K562 (cell line): ENCODE data around the gene ANKRD23. TPM values are rescaled to one million over a fixed set of nuclear protein-coding genes. Genes with fewer than 3 reads are reported as not detected.

Source experiments
- E2F5 ChIP-seq: sonication (generic); formaldehyde crosslinking; IDR thresholded peaks from 2 replicates; pipeline ENCODE4 v1.8.0; 2022; ENCODE audit warnings: mild to moderate bottlenecking, missing genetic modification reagents
- MGA ChIP-seq: fragments of 450-650 bp; IDR thresholded peaks from 2 replicates; pipeline ENCODE4 v1.6.1; 2016; ENCODE audit warnings: mild to moderate bottlenecking, moderate library complexity
- MITF ChIP-seq: IDR thresholded peaks from 2 replicates; pipeline ENCODE4 v1.6.1; 2014; ENCODE audit warnings: antibody characterized with exemption
- NUFIP1 ChIP-seq: fragments of 450-650 bp; IDR thresholded peaks from 2 replicates; pipeline ENCODE4 v1.6.1; 2018; ENCODE audit not compliant: partially characterized antibody
- USF1 ChIP-seq: sonication (generic); formaldehyde crosslinking; IDR thresholded peaks from 2 replicates; pipeline ENCODE4 v1.9.0; 2022; ENCODE audit warnings: mild to moderate bottlenecking, missing genetic modification reagents
- XRCC3 ChIP-seq: fragments of 450-650 bp; IDR thresholded peaks from 2 replicates; pipeline ENCODE4 v1.6.1; 2017; ENCODE audit warnings: mild to moderate bottlenecking, moderate library complexity
- ZBTB2 ChIP-seq: fragments of 450-650 bp; IDR thresholded peaks from 2 replicates; pipeline ENCODE4 v1.6.1; 2016; ENCODE audit warnings: antibody characterized with exemption
- ZNF354B ChIP-seq: fragments of 250-450 bp; sonication (Bioruptor Pico); IDR thresholded peaks from 2 replicates; pipeline ENCODE4 v1.4.0; 2020
- polyA plus RNA-seq, 8 experiments: library from polyadenylated mRNA; depleted of rRNA in 4 of 8; stranded (reverse) in 5 of 8; unstranded in 3 of 8; fragments of >200 nt; fragmentation: Nextera tagmentation in 2 of 8; fragmentation: Illumina TruSeq in 1 of 8; extraction: Ambion mirVana in 2 of 8; extraction: Trizol in 1 of 8; gene quantifications; 2 replicates each; pipeline versions ENCODE4 v1.2.1 to v1.2.3, GENCODE V29; 2011 to 2014; ENCODE audit warnings: inconsistent platforms in 1 of 8, missing spikeins in 1 of 8
- total RNA-seq, 7 experiments: library from RNA; depleted of rRNA in 6 of 7; stranded (reverse); fragments of >200 nt in 6 of 7; fragmentation: Illumina TruSeq in 2 of 7; extraction: Trizol in 2 of 7; gene quantifications; 2 replicates each; pipeline versions ENCODE4 v1.2.1 to v1.2.3, GENCODE V29; 2011 to 2021; ENCODE audit warnings: low replicate concordance in 1 of 7

The ANKRD23 gene
- total and polyA plus RNA-seq, 9 of the 15 experiments (the other 6 are each of a cell fraction or from before 2014, with no cell fraction given): 0.32 to 4.8 (median 2.8) TPM

- TF ChIP-seq MGA (peak; percentile 41), ZNF354B (CRISPR knock-in tag) (no peak), E2F5 (CRISPR knock-in tag) (no peak), MITF (no peak), USF1 (CRISPR knock-in tag) (no peak), ZBTB2 (0 out of 2 replicates have a peak, but pooled peaks have one; percentile 18), XRCC3 (no peak), NUFIP1 (no peak)
Measured at GRCh38 chr2:96816836-96817702, 26.8 kb downstream of the ANKRD23 start (continued).
